ENCODE results near the gene KIF5B.

- TF ChIP-seq CTCF (IDR thresholded peaks at IDR 0.05) (no peak), POLR2A (IDR thresholded peaks at IDR 0.05) (no peak)
Observed at GRCh38 chr10:32007026-32007425, 49.2 kb downstream of the KIF5B start.

Measured in testis (tissue), 2 donors.